ENCODE measurements around the gene TMEM171. TPM values are rescaled to one million over a fixed set of nuclear protein-coding genes. Genes with fewer than 3 reads are reported as not detected.

Gene TMEM171
- total RNA-seq, 1 experiment from 2014 or later, result 2.7 TPM

DNA sequence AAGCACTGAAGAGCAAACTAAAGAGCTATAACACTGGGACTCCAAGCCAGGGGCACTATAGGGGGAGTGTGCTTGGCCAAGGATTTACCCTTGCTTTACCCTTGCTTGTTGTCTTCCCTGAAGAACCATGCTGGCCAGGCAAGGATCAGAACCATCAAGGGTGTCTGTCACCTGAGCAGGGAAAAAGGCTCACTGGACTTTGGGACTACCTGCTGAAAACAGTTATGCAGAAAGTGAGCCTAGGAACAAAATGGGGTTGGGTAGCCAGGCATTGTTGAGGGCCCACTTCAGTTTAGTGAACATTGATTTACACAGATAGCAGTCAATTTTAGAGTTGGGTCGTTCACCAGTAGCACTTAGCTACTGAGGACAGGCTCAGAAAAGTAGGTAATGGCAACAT is 8.0 kb upstream of the TMEM171 start:
- no peak for DNase-seq
- no peaks in the 10 kb centered on the region; the same call in 1 of the 2 replicates for H3K27me3 ChIP-seq (ENCODE audit: control insufficient read depth, insufficient read depth, low read length)
- H3K36me3 ChIP-seq (replicated peaks; ENCODE audit: control insufficient read depth, insufficient read depth, low read length), result no peaks in the 10 kb centered on the region
- H3K4me3 ChIP-seq (ENCODE audit: insufficient read depth, low read depth, low read length), result no peak overlapping the region

DNA sequence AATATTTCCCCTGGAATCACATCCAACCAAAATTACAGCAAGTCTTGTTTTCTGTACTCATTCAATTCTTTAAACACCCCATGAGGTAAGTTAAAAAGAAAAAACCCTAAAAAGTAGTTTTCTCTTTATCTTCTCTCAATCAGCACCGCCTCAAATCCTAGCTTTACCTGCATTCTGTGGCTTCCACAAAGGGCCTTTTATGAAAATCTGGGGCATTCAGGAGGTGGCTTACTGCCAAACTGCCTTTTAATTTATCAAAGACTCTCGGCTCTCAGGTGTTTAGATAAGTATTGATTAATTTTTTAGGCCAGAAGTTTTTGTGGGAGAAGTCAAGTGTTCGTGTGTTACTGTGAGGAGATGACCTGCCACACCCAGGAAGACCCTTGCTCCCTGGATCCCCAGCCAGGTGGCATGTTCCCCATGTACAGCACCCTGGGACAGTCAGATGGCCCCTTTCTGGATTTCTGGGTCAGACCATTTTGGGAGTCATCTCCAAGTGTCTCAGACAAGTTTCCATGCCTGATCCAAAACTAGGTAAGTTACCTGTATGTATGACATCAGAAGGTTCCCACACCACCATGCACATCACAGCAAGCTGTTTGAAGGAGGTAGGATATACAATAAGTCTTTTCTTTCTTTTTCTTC is 6.2 kb upstream of the TMEM171 start:
- Histone ChIP-seq H3K36me3 (replicated peaks; ENCODE audit: control insufficient read depth, insufficient read depth, low read length) (no peaks in the 10 kb centered on the region), H3K27me3 (ENCODE audit: control insufficient read depth, insufficient read depth, low read length) (peaks cover 3% of the 10 kb centered on the region), H3K4me3 (ENCODE audit: insufficient read depth, low read depth, low read length) (no peak overlapping the region)
- DNase-seq, result no peak

- H3K27me3 ChIP-seq (ENCODE audit: control insufficient read depth, insufficient read depth, low read length), result peaks cover 13% of the 10 kb centered on the region
- H3K36me3 ChIP-seq (replicated peaks; ENCODE audit: control insufficient read depth, insufficient read depth, low read length), result no peaks in the 10 kb centered on the region
- H3K4me3 ChIP-seq (ENCODE audit: insufficient read depth, low read depth, low read length), result no peak overlapping the region
Observed at GRCh38 chr5:73115399-73116051, 4.8 kb upstream of the TMEM171 start.

GRCh38 chr5:73116506-73116905 is 3.9 kb upstream of the TMEM171 start:
- Histone ChIP-seq H3K27me3 (ENCODE audit: control insufficient read depth, insufficient read depth, low read length) (peaks cover 23% of the 10 kb centered on the region), H3K4me3 (ENCODE audit: insufficient read depth, low read depth, low read length) (no peak overlapping the region), H3K36me3 (replicated peaks; ENCODE audit: control insufficient read depth, insufficient read depth, low read length) (no peaks in the 10 kb centered on the region)
- no peak for DNase-seq

More at GRCh38 chr5:73115399-73116051, 4.8 kb upstream of the TMEM171 start:
- DNase-seq, result no peak

- Histone ChIP-seq H3K36me3 (replicated peaks; ENCODE audit: control insufficient read depth, insufficient read depth, low read length) (no peaks in the 10 kb centered on the region), H3K4me3 (ENCODE audit: insufficient read depth, low read depth, low read length) (no peak overlapping the region), H3K27me3 (ENCODE audit: control insufficient read depth, insufficient read depth, low read length) (peaks cover 30% of the 10 kb centered on the region)
- DNase-seq, result no peak
Observed at GRCh38 chr5:73117088-73117740, 3.2 kb upstream of the TMEM171 start.

DNA sequence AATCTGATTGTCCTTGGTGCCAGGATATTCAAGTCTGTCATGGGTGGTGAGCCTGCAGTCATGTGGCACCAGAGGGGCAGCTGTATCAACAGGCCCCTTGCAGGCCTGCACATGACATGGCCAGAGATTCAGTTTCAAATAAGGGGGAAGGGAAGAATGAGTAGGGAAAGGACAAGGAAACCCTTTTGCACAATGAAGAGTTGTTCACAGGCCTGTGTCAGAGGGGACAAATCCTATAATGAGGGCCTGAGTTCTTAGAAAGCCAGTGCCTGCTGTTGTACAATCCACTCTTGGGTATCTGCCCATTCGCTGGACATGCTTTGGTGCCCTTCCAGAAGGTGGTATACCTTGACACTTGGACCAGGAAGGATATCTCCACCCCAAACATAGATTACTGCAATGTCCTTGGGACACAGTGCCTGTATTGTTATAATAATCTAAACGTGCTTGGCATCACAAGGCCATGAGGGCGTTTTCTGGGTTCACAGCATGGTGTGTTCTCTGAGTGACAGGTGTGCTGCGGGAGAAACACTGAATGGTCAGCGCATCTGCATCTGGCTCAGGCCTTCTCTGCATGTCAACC is 1.9 kb upstream of the TMEM171 start:
- no peak overlapping the region for H3K4me3 ChIP-seq (ENCODE audit: insufficient read depth, low read depth, low read length)
- no peak for DNase-seq
- peaks cover 32% of the 10 kb centered on the region for H3K27me3 ChIP-seq (ENCODE audit: control insufficient read depth, insufficient read depth, low read length)
- no peaks in the 10 kb centered on the region for H3K36me3 ChIP-seq (replicated peaks; ENCODE audit: control insufficient read depth, insufficient read depth, low read length)

DNA sequence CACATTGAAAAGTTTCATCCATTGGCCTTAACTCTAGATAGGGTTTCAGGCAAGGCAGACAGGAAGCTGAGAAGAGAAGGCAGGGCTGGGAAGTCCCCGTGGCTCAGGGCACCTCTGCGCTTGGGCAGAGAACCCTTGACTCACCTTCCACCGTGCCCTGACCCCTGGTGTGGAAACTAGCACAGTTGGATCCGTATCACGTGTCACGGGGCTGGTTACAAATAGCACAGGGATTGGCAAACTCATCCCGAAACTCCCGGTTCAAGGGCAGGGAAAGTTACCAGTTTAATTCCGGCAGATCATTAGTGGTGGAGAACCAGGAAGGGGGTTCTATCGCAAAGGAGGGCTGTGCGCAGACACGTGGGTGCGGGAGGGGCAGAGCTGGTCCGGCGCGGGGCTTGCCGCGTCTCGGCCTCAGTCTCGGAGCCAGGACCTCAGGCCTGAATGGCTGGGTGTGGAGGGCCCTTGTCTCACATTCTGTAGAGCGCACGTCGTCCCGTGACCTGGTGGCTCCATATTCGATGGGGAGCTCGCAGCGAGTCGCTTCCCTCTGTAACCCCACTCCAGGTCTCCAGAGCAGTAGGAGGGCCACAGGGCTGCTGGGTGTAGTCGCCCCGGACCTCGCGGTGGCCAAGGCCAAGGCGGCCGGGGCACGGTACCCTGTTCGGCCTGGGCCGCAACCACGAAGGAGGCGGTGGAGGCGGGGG is 771 bp upstream of the TMEM171 start:
- peak overlapping the region; percentile 62 for H3K4me3 ChIP-seq (ENCODE audit: insufficient read depth, low read depth, low read length)
- no peaks in the 10 kb centered on the region for H3K36me3 ChIP-seq (replicated peaks; ENCODE audit: control insufficient read depth, insufficient read depth, low read length)
- H3K27me3 ChIP-seq (ENCODE audit: control insufficient read depth, insufficient read depth, low read length), result peaks cover 32% of the 10 kb centered on the region
- DNase-seq, result peak; percentile 79

GRCh38 chr5:73121119-73121463 is 716 bp downstream of the TMEM171 start:
- DNase-seq, result no peak
- H3K27me3 ChIP-seq (ENCODE audit: control insufficient read depth, insufficient read depth, low read length), result peaks cover 32% of the 10 kb centered on the region
- H3K36me3 ChIP-seq (replicated peaks; ENCODE audit: control insufficient read depth, insufficient read depth, low read length), result no peaks in the 10 kb centered on the region
- peak overlapping the region; percentile 62 for H3K4me3 ChIP-seq (ENCODE audit: insufficient read depth, low read depth, low read length)

DNA sequence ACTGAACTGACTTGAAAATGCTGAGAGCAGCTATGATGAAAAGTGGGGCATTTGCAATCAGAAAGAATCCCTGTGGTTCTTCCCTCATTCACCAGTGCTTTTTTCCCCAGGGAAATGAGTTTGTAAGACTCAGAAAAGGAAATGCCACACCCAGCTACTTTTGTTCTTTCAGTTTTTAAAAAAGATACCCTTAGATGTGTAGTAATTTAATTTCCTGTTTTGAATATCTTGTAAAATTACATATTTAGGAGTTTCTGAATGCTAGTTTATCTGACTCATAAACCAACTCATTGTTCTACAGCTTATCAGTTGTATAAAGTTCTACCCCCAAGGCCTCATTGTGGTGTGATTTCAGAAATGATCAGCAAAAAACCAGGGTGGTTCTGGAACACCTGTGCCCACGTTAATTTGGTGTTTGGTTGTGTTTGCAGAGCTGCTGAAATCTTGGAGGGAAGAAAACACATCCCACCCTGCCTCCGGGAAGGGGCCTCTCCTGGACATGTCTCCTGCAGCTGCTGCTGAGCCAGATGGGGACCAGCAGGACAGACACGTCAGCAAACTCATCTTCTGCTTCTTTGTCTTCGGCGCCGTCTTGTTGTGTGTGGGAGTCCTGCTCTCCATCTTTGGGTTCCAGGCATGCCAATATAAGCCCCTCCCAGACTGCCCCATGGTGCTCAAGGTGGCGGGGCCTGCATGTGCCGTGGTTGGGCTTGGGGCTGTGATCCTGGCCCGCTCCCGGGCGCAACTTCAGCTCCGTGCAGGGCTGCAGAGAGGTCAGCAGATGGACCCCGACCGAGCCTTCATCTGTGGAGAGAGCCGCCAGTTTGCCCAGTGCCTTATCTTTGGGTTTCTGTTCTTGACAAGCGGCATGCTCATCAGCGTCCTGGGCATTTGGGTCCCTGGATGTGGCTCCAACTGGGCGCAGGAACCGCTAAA is 2.8 kb downstream of the TMEM171 start:
- Histone ChIP-seq H3K36me3 (replicated peaks; ENCODE audit: control insufficient read depth, insufficient read depth, low read length) (no peaks in the 10 kb centered on the region), H3K4me3 (ENCODE audit: insufficient read depth, low read depth, low read length) (no peak overlapping the region), H3K27me3 (ENCODE audit: control insufficient read depth, insufficient read depth, low read length) (peaks cover 32% of the 10 kb centered on the region)
- peak; percentile 66 for DNase-seq

DNA sequence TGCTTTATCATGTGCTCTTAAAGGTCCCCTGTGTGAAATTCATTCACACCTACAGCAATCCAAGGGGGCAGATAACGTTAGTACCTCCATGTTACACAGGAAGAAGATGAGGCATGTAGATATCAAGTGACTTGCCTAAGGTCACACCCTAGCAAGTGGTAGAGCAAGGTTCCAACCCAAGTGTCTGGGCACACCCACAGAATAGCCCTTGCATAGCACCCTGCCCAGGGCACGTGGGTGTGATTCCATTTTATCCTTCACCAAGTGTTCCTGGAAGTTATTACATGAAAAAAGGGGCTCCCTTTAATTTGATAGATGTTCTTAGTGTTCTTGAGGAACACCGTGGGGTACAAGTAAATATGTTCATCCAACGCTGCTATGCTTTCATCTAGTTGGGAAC is 4.9 kb downstream of the TMEM171 start:
- H3K36me3 ChIP-seq (replicated peaks; ENCODE audit: control insufficient read depth, insufficient read depth, low read length), result no peaks in the 10 kb centered on the region
- no peak overlapping the region for H3K4me3 ChIP-seq (ENCODE audit: insufficient read depth, low read depth, low read length)
- peaks cover 19% of the 10 kb centered on the region for H3K27me3 ChIP-seq (ENCODE audit: control insufficient read depth, insufficient read depth, low read length)
- DNase-seq, result no peak

DNA sequence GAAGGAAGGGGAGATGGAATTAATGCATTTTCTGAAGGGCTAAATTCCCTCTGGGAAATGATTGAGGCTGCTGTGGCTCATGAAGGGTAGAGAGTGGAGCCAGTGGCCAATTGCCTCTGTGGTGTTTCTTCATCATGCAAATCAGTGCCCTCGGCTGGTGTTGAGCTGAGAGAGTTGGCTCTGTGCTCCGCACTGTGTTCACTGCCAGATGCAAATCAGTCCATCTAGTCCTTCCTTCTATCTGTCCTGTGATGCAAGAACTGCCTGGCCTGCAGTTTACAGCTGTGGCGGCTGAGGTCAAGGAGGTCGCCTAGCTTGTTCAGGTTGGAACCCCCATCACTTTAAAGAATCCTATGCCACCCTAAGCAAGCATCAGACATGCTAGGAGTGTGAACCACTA is 6.0 kb downstream of the TMEM171 start:
- Histone ChIP-seq H3K4me3 (ENCODE audit: insufficient read depth, low read depth, low read length) (no peak overlapping the region), H3K36me3 (replicated peaks; ENCODE audit: control insufficient read depth, insufficient read depth, low read length) (no peaks in the 10 kb centered on the region), H3K27me3 (ENCODE audit: control insufficient read depth, insufficient read depth, low read length) (peaks cover 11% of the 10 kb centered on the region)
- DNase-seq, result no peak

DNA sequence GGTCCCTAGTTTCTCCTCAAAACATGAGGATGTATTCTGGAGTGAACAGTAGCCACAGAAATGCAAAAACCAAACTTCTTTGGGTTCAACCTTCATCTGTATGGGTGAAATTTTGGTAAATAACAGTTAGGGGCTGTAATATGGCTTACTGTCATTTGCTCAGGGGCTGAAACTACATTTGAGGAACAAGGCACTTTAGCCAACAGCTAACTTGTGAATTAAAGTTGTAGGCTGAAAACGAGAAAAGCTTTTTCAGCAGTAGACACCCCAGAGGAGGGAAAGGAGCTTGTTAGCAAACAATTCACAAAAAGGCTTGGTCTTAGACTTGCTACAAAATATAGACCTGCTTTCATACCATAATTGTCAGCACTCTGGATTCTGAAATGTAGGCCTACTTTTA is 6.6 kb downstream of the TMEM171 start:
- H3K4me3 ChIP-seq (ENCODE audit: insufficient read depth, low read depth, low read length), result no peak overlapping the region
- H3K27me3 ChIP-seq (ENCODE audit: control insufficient read depth, insufficient read depth, low read length), result peaks cover 5% of the 10 kb centered on the region
- no peak for DNase-seq
- H3K36me3 ChIP-seq (replicated peaks; ENCODE audit: control insufficient read depth, insufficient read depth, low read length), result no peaks in the 10 kb centered on the region

DNA sequence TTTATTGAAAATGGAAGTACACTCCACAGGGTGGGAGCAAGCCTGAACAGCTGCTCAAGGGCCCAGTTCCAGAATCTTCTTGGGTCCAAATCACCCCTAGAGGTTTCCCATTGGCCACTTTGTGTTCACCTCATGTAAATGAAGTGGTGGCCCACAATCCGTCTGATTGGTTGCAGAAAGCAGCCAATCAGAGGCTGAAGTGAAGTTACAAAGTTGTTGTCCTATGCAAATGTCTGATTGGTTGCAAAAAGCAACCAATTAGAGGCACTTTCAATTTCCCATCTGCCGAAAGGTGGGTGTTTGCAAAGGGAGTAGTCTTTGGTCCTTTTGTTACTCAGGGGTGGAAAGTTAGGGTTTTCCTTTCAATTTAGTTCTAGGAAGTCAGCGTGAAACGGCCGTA is 8.8 kb downstream of the TMEM171 start:
- Histone ChIP-seq H3K4me3 (ENCODE audit: insufficient read depth, low read depth, low read length) (no peak overlapping the region), H3K27me3 (ENCODE audit: control insufficient read depth, insufficient read depth, low read length) (no peaks in the 10 kb centered on the region), H3K36me3 (replicated peaks; ENCODE audit: control insufficient read depth, insufficient read depth, low read length) (no peaks in the 10 kb centered on the region)
- no peak for DNase-seq

DNA sequence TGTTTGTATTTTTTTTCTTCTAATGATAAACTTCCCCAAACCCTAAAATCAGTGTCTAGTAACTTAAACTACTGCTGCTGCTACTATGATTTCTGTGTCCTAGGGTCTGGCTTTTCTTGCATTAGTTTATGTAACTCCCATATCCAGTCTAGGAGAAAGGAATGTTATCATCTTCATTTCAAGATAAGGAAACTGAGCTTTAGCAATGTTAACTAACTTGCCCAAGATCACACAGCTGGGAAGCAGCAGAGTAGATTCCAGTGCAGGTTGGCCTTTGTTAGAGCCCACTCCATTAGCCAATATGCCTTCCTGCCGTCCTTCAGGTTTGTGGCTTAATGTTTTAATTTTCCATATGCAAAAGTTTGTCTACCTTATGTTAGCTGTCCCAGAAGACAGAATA is 10.4 kb downstream of the TMEM171 start:
- H3K36me3 ChIP-seq (replicated peaks; ENCODE audit: control insufficient read depth, insufficient read depth, low read length), result no peaks in the 10 kb centered on the region
- no peaks in the 10 kb centered on the region for H3K27me3 ChIP-seq (ENCODE audit: control insufficient read depth, insufficient read depth, low read length)
- H3K4me3 ChIP-seq (ENCODE audit: insufficient read depth, low read depth, low read length), result no peak overlapping the region
- DNase-seq, result no peak
